Astrocyte of the spinal cord (primary cell): ENCODE results near the gene BABAM2.
A peak's percentile ranks its signal among the peaks of the same experiment; 100 is the strongest.

Experiments
- DNase-seq: peaks from one replicate; pipeline ENCODE4 v3.0.0; 2011; ENCODE audit warnings: low read depth, low spot score
- H3K4me3 ChIP-seq: 2 replicates; pipeline ENCODE4 v1.5.1; 2011; ENCODE audit warnings: low read depth, mild to moderate bottlenecking, low read length, moderate library complexity
- in situ Hi-C: cut with HindIII; loops from 2 replicates; pipeline ENCODE4 v1.10.0; 2017; ENCODE audit warnings: low sequenced_read_pairs
- TF ChIP-seq, protein P1 (sequence below): IDR thresholded peaks from 2 replicates; pipeline ENCODE4 v1.5.1; 2012; ENCODE audit warnings: low read depth, mild to moderate bottlenecking, low read length, inconsistent platforms

The BABAM2 gene

DNA sequence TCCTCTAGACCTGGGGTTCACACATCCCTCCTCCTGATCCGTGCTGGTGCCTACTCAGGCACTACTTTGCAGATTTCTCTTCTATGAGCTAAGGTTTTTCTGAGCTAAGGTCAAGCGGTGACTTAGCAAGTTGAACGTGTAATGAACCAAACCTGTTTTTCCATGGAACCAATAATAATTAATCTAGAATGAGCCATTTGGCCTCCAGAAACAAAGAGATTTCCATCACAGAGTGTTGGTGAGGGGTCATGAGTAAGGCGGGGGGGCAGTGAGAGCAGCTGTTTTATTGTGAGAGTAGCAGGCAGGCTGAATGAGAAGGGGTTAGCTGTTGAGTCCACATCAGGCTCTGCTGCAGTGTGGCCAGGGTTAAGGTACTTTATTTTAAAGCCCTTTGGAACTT lies 390.1 kb downstream of the BABAM2 start:
- TF ChIP-seq, protein P1, sequence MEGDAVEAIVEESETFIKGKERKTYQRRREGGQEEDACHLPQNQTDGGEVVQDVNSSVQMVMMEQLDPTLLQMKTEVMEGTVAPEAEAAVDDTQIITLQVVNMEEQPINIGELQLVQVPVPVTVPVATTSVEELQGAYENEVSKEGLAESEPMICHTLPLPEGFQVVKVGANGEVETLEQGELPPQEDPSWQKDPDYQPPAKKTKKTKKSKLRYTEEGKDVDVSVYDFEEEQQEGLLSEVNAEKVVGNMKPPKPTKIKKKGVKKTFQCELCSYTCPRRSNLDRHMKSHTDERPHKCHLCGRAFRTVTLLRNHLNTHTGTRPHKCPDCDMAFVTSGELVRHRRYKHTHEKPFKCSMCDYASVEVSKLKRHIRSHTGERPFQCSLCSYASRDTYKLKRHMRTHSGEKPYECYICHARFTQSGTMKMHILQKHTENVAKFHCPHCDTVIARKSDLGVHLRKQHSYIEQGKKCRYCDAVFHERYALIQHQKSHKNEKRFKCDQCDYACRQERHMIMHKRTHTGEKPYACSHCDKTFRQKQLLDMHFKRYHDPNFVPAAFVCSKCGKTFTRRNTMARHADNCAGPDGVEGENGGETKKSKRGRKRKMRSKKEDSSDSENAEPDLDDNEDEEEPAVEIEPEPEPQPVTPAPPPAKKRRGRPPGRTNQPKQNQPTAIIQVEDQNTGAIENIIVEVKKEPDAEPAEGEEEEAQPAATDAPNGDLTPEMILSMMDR, result no peak
- in situ Hi-C loops, result no loop called here
- H3K4me3 ChIP-seq, result no peak overlapping the region
- DNase-seq, result no peak

DNA sequence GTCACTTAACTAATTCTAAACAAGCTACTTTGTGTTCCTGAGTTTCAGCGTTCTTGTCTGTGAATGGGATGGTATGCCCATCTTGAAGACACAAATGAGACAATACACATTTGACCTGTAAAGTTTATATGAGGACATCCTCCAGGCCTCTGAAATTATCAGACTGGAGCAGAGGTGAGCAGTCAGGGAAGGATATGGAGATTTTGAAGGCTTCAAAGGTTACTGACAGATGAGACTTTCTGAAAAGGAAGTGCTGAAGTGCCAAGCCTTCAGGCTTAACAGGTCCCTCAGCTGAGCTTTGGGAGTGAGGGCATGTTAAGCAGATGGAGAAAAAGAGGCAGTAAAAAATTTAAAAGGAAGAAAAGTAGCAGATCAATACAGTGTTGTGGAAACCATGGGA lies 391.2 kb downstream of the BABAM2 start:
- H3K4me3 ChIP-seq, result no peak overlapping the region
- TF ChIP-seq, protein P1, result no peak
- no peak for DNase-seq
- in situ Hi-C loops, result no loop called here

DNA sequence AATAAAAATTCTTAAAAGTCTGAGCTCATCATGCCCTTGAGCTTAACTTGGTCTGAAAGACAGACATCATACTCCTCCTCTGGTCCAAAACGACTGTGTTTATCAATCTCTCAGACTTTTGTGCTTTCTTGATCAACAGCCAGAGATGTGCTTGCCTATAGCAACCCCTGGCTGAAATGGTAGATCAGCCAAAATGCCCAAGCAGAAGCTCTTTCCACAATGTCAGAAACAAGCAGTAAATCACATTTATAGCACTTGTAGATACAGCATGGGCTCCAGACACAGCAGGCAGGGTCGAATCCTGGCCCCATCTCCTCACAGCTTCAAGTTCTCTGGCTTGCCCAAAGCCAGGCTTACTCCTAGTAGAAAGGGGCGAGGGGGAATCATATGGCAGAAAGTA lies 391.7 kb downstream of the BABAM2 start:
- TF ChIP-seq, protein P1, result no peak
- no peak overlapping the region for H3K4me3 ChIP-seq
- in situ Hi-C loops, result no loop called here
- no peak for DNase-seq

DNA sequence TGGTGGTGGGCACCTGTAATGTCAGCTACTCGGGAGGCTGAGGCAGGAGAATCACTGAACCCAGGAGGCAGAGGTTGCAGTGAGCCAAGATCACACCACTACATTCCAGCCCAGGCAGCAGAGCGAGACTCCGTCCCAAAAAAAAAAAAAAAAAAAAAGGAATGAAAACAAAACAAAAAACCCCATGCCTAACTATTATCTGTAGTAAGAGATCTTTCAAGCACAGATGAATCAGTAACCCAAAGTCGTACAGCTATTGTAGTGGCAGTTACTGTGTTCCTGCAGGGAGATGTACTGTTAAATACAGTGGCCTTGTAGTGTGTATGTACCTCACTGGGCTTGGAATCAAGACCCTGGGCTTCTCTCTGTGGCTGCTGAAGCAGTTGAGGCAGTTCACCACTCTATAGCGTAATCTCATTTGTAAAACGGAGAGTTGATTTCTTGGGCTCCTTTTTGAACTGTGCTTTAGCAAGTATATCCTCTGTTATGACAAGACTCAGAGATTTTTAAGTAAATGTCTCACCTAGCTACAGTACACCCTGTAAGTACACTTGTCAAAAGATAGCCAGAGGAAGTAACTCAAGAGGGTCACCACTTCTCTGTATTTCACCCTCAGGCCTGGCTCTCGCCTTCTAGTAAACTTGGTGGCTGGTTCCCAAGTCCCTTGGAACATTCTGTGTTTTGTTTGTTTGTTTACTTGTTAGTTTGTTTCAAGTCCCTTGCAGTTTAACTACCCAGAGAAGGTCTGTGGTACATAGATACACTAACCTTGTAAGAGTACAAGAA lies 392.5 kb downstream of the BABAM2 start:
- TF ChIP-seq, protein P1, result no peak
- in situ Hi-C loops, result no loop called here
- no peak overlapping the region for H3K4me3 ChIP-seq
- DNase-seq, result no peak

DNA sequence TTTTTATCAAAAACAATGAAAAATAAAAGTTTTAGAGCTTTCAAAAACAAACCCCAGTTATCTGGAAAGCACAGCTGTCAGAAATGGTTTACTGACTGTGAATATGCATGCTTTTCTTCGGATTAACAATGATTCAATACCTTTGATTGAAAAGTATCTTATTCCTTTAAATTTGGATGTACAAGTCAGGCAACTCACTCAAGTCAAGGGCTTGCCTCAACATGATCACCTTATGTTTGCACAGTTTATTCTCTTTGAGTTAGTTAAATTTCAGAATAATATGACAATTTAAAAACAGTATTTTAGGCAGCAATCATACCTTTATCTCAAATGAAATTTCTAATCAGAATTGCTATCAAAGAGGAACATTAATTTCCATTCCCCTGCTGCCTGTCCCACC lies 393.3 kb downstream of the BABAM2 start:
- in situ Hi-C loops, result no loop called here
- no peak for DNase-seq
- H3K4me3 ChIP-seq, result no peak overlapping the region
- TF ChIP-seq, protein P1, result no peak

DNA sequence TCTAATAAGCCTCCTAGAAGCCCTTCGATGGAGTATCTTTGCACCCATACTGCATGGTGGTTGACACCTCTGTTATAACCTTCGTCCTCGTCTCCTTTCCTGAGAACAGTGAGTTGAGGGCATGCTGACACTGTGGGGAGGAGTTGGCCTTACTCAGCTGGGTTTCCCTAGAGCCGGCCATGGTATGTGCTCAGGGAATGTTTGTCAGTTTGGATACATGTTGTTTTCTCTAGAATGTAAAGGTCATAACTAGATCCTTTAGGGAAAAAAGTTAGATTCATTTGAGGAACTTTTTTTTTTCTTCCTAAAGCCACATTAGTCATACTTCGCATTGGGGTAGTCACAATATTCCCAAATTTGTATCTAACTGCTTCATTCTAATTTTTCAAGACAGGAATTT lies 396.1 kb downstream of the BABAM2 start:
- no peak overlapping the region for H3K4me3 ChIP-seq
- TF ChIP-seq, protein P1, result no peak
- DNase-seq, result peak; percentile 62
- in situ Hi-C loops, result no loop called here
